NCI-H82 (cell line): ENCODE measurements around the gene GEMIN5.

Experiments
- DNase-seq: peaks from one replicate; lab custom pipeline; 2025; lab: John Stamatoyannopoulos, UW

The GEMIN5 gene

GRCh38 chr5:154884424-154884823 is 53.6 kb downstream of the GEMIN5 start:
- DNase-seq: no peak

DNA sequence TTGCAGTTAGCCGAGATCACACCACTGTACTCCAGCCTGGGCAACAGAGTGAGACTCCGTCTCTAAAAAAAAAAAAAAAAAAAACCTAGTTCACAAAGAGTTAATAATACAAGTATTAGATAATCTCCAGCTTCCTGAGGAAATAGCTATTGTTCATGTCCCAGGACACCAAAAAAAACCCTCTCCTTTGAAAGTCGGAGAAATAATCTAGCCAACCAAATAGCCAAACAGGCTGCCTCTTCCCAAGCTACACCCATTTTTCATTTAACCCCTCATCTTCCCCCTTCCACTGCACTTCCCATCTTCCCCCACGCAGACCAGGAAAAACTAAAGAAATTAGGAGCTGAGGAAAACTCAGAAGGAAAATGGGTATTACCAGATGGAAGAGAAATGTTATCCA is 56.0 kb downstream of the GEMIN5 start:
- DNase-seq: no peak

- no peak for DNase-seq
Measured at GRCh38 chr5:154878642-154879335, 59.2 kb downstream of the GEMIN5 start.

GRCh38 chr5:154873791-154874331 is 64.2 kb downstream of the GEMIN5 start:
- DNase-seq: no peak

DNA sequence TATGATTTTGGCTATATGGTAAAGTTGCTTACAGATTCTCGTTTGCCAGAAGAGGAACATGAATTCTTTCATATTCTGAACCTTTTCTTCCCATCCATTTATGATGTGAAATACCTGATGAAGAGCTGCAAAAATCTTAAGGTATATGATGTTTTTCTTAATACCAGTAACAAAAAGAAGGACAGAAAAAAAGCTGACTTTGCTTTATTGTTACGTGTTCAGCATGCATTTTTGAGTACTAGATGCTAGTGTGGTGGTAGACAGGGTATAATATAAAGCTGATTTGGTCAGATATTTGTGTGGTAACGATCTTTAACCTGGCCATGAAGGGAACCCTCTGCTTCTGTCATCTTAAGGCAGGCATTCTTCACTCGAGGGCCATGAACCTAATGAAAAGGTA is 66.3 kb downstream of the GEMIN5 start:
- no peak for DNase-seq

DNA sequence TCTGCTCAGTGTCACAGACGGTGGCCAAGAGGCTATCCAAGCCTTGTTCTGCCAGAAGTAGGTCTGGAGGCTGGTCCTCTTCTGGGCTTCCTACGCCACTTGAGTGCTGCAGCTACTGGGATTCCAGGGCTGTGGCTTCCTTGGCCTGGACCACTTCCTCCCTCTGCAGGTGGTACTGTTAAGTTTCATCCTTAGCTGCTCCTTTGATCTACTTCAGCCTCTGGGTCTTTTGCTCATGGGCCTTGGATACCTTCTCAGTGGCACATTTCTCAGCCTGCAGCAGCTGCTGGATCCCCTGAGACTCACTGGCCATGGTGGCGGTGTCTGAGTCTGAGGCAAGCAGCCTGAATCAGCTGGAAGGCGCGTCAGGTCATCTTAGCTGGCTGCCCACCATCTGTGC is 69.3 kb downstream of the GEMIN5 start:
- DNase-seq: peak; percentile 28

- no peak for DNase-seq
Measured at GRCh38 chr5:154866841-154867240, 71.2 kb downstream of the GEMIN5 start.

GRCh38 chr5:154865466-154866184 is 72.4 kb downstream of the GEMIN5 start:
- no peak for DNase-seq

DNA sequence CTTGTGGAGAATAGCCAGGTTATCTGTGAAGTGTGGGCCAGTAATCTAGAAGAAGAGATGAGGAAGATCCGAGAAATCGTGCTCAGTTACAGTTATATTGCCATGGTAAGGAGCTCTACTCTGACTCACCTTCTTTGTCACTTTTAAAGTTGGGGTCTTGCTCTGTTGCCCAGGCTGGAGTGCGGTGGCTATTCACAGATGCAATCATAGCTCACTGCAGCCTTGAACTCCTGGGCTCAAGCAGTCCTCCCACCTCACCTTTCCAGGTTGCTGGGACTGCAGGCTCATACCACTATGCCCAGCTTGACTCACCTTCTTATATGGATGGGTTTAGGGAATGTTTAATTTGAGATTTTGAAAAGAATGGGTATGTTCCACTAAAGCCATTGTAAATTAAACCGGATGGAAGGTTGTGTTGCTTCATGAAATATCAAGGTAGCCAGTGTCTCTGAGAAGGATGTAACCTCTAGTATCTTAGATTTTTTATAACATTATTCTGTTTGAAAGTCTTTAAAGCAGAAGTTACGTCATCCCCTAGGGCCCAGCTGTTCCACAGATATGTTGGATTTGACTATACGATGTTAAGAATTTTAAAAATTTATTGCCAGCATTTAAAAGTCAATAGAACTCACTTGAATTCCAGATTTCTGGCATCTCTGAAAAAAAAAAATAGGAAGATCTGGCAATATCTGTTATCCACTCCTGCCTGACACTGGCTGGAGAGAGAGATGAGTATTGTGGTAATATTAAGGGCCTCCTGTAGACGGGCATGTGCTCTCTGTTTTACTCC is 74.5 kb downstream of the GEMIN5 start:
- no peak for DNase-seq

DNA sequence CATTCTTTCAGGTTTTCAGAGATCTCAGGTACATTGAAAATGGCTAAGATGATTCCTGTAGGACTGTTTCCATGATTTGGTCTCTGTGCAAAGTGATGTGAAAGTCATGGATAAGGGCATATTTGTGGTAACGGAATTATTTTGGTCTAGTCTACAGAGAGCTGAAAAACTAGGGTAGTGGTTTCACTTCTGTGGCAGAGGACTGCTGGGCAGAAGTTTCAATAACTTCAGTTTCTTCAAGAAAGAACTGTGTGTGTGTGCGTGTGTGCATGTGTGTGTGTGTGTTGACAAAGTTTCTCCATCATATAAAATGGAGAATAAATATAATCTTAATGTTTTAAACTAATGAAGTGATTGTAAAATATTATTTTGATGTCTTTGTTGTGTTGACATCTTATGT is 75.2 kb downstream of the GEMIN5 start:
- no peak for DNase-seq

DNA sequence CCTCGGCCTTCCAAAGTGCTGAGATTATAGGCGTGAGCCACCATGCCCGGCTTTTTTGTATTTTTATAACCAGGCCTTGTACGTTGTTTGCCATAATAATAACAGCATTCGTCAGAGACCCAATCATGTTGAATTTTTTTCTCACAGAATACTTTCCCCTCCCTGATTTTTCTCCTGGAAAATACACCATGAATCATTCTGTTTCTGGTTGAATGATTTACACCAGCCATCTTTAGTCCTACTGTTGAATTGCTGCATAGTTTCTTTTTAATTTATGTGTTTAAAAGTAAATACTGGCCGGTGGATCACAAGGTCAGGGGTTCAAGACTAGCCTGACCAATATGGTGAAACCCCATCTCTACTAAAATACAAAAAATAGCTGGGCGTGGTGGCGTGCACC is 76.1 kb downstream of the GEMIN5 start:
- no peak for DNase-seq

DNA sequence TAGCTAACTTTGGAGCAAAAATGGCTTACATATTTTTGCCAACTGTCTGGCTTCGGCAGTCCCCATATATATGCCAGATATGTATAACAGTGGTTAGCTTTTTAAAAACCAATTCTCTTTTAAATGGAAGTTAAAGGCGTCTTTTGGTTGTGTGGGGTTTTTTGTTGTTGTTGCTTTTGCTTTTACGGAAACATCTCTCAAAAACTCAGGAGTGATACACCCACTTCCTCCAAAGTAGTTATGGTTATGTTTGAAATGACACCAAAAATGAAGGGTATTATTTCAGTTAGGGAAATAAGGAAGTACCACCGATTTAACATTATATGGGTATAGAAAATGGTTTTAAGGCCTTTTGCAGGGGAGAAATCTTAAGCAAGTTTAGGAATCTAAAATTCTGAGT is 77.2 kb downstream of the GEMIN5 start:
- DNase-seq: no peak

DNA sequence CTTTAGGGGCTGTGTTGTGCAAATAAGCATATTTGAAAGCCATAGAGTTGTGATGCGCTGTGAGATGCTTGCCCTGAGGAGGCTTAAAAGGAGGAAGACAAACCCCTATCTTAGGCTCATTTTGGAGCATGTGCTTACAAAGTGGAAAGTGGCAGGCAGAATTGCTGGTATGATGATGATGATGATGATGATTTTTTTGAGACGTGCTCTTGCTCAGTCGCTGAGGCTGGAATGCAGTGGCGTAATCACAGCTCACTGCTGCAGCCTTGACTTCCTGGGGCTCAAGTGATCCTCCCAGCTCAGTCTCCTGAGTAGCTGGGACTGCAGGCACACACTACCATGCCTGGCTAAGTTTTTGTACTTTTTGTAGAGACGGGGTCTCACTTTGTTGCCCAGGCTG is 77.9 kb downstream of the GEMIN5 start:
- no peak for DNase-seq

GRCh38 chr5:154858972-154859871 is 78.8 kb downstream of the GEMIN5 start:
- DNase-seq: no peak

- DNase-seq: peak; percentile 98
Measured at GRCh38 chr5:154858297-154858971, 79.6 kb downstream of the GEMIN5 start, which contains the start of gene CNOT8. TSS of gene CNOT8 (plus strand) at chr5:154858627. CDS start at chr5:154863279, 4,652 bp downstream.

- peak; percentile 97 for DNase-seq
Measured at GRCh38 chr5:154857530-154858296, 80.3 kb downstream of the GEMIN5 start.

GRCh38 chr5:154851351-154851750 is 86.7 kb downstream of the GEMIN5 start:
- no peak for DNase-seq

GRCh38 chr5:154850255-154851062 is 87.6 kb downstream of the GEMIN5 start, which contains the start of gene FAXDC2:
TSS of gene FAXDC2 (minus strand) at chr5:154850603. CDS start at chr5:154838178, 12,425 bp downstream.
- peak; percentile 44 for DNase-seq

DNA sequence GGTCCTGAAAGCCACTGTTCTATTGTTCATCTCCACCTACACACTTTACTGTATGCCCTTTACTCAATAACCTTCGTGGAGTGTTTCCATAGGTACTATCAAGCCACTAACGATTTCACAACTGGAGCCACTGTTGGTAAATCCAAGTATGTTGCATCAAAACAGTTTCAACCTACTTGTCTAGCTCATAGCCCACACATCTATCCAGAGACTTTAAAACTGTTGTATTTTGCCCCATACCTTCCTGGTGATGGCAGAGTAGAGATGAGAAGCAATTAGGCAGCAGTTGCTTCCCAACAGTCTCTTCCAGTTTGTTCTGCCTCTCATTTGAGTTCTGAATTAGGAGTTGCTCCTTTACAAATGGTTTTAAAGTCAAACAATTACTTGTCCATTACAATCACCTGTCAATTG is 88.2 kb downstream of the GEMIN5 start:
- DNase-seq: no peak
